Karpas-422 (cell line): ENCODE measurements around the gene SLC25A34. TPM values are rescaled to one million over a fixed set of nuclear protein-coding genes. Genes with fewer than 3 reads are reported as not detected.

Experiments
- DNase-seq: peaks from one replicate; pipeline ENCODE4 v3.0.0-alpha.2; 2015
- H2AFZ ChIP-seq: fragments of 200-600 bp; sonication (generic); 2 replicates; pipeline ENCODE4 v1.6.1; 2014; ENCODE audit warnings: antibody characterized with exemption, low read length, mixed read lengths
- H3K27ac ChIP-seq: fragments of 200-600 bp; sonication (generic); 2 replicates; pipeline ENCODE4 v1.5.1; 2014; ENCODE audit warnings: mild to moderate bottlenecking, low read length, moderate library complexity
- H3K27me3 ChIP-seq: fragments of 200-600 bp; sonication (generic); 2 replicates; pipeline ENCODE4 v1.6.1; 2014; ENCODE audit warnings: low read length, mixed read lengths
- H3K36me3 ChIP-seq: fragments of 200-600 bp; sonication (generic); 2 replicates; pipeline ENCODE4 v1.6.1; 2014; ENCODE audit warnings: low read length, mixed read lengths; ENCODE audit not compliant: insufficient read depth
- H3K4me1 ChIP-seq: fragments of 200-600 bp; sonication (generic); 2 replicates; pipeline ENCODE4 v1.6.1; 2014; ENCODE audit warnings: mild to moderate bottlenecking, low read length, mixed read lengths
- H3K4me2 ChIP-seq: fragments of 200-600 bp; sonication (generic); 2 replicates; pipeline ENCODE4 v1.6.1; 2014; ENCODE audit warnings: low read length, low read depth, mild to moderate bottlenecking; ENCODE audit not compliant: poor library complexity, severe bottlenecking
- H3K4me3 ChIP-seq: fragments of 200-600 bp; sonication (generic); 2 replicates; pipeline ENCODE4 v1.5.1; 2014; ENCODE audit warnings: mild to moderate bottlenecking, antibody characterized with exemption, low read length, mixed read lengths
- H3K79me2 ChIP-seq: fragments of 200-600 bp; sonication (generic); 2 replicates; pipeline ENCODE4 v1.6.1; 2014; ENCODE audit warnings: mild to moderate bottlenecking, low read length, mixed read lengths
- H3K9ac ChIP-seq: fragments of 200-600 bp; sonication (generic); 2 replicates; pipeline ENCODE4 v1.6.0; 2014; ENCODE audit warnings: low read length
- H3K9me2 ChIP-seq: fragments of 200-600 bp; sonication (generic), shearing (Covaris generic); replicated peaks from 2 replicates; pipeline ENCODE4 v1.6.0; 2014; ENCODE audit warnings: mild to moderate bottlenecking, low read length, moderate library complexity; ENCODE audit not compliant: insufficient read depth
- H3K9me3 ChIP-seq: fragments of 300-700, 200-600 bp; sonication (generic); 2 replicates; pipeline ENCODE4 v1.6.1; 2014; ENCODE audit warnings: low read length, mixed read lengths
- H4K20me1 ChIP-seq: fragments of 200-600 bp; sonication (generic); 2 replicates; pipeline ENCODE4 v1.6.1; 2014; ENCODE audit warnings: mild to moderate bottlenecking, antibody characterized with exemption, low read length, low read depth; ENCODE audit not compliant: insufficient read depth
- total RNA-seq: library from RNA; depleted of rRNA; stranded (reverse); fragments of >200 nt; shearing (Covaris generic); gene quantifications from 2 replicates; pipeline ENCODE4 v1.2.3, GENCODE V29; 2014; ENCODE audit warnings: low replicate concordance; rRNA removed

SLC25A34 gene
- total RNA-seq, 1 experiment from 2014 or later, result 0.52 TPM

DNA sequence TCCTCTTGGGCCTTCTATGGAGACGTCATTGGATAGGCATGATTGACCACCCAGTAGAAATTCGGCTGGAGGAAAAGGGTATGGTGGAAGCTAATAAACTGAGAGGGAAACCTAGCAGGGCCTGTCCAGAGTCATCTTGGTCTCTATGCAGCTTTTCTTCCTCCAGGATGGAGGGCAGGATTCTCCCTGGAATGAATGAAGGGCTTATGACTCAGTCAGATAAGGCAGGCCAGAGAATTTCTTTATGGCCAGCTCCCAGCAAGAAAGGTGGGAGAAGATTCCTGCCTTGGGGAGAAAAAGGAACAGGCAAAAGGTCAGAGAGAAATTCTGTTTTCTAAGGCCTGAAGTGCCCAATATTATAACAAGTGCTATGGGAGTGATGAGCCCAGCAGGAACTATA is 39.6 kb downstream of the SLC25A34 start:
- H2AFZ ChIP-seq, result no peak overlapping the region
- H3K27ac ChIP-seq, result no peak overlapping the region
- H3K9me2 ChIP-seq, result no peaks in the 10 kb centered on the region
- no peak overlapping the region for H3K4me3 ChIP-seq
- no peaks in the 10 kb centered on the region for H3K79me2 ChIP-seq
- H3K4me2 ChIP-seq, result no peak overlapping the region
- no peaks in the 10 kb centered on the region for H3K9me3 ChIP-seq
- no peaks in the 10 kb centered on the region for H3K36me3 ChIP-seq
- H3K27me3 ChIP-seq, result no peaks in the 10 kb centered on the region
- H4K20me1 ChIP-seq, result no peaks in the 10 kb centered on the region
- DNase-seq, result peak; percentile 23
- no peaks in the 10 kb centered on the region for H3K4me1 ChIP-seq
- H3K9ac ChIP-seq, result no peak overlapping the region

DNA sequence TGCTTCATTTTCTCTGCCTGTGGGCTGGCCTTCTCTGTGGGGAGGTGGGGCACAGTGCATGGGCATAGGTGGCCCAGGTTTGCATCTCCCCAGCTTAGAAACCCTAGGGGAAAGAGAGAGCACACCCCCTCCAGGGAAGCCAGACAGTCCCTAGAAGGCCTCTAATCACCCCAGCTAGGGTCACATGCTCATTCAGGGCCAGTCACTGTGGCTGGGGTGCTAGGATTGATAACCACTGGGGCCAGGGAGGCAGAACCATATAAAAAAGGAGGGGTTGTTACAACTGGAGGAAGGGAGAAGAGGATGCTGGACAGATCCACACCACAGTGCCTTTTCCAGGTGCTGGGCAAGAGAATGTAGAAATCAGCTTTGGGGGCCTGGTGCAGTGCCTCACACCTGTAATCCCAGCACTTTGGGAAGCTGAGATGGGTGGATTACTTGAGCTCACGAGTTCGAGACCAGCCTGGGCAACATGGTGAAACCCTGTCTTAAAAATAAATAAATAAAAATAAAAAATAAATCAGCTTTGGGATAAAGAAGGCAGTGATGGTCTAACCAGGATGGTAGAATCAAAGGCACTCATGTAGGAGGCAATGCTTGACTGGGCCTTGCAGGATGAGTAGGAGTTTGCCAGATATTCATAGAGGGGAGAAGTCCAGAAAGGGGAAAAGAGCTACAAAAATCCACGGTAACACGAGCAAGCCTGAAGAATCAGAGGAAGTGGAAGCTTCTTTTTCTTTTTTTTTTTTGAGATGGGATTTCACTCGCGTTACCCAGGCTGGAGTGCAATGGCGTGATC is 42.0 kb downstream of the SLC25A34 start:
- H3K36me3 ChIP-seq, result no peaks in the 10 kb centered on the region
- no peaks in the 10 kb centered on the region for H3K9me2 ChIP-seq
- DNase-seq, result peak; percentile 37
- H4K20me1 ChIP-seq, result no peaks in the 10 kb centered on the region
- no peaks in the 10 kb centered on the region for H3K4me1 ChIP-seq
- H3K79me2 ChIP-seq, result no peaks in the 10 kb centered on the region
- no peak overlapping the region for H3K9ac ChIP-seq
- no peak overlapping the region for H2AFZ ChIP-seq
- H3K27me3 ChIP-seq, result no peaks in the 10 kb centered on the region
- H3K4me2 ChIP-seq, result no peak overlapping the region
- H3K9me3 ChIP-seq, result no peaks in the 10 kb centered on the region
- no peak overlapping the region for H3K27ac ChIP-seq
- no peak overlapping the region for H3K4me3 ChIP-seq

DNA sequence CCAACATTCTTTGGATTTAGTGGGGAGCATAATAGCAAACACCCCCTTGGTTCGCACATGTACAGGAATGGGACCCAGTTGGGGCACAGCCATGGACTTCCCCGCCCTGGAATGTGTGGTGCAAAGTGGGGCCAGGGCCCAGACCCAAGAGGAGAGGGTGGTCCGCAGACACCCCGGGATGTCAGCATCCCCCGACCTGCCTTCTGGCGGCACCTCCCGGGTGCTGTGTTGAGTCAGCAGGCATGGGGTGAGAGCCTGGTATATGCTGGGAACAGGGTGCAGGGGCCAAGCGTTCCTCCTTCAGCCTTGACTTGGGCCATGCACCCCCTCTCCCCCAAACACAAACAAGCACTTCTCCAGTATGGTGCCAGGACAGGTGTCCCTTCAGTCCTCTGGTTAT is 49.6 kb downstream of the SLC25A34 start:
- H3K36me3 ChIP-seq, result no peaks in the 10 kb centered on the region
- no peak overlapping the region for H2AFZ ChIP-seq
- peaks cover 5% of the 10 kb centered on the region; the same call in 1 of the 2 replicates for H3K4me1 ChIP-seq
- no peaks in the 10 kb centered on the region for H3K79me2 ChIP-seq
- H3K9me3 ChIP-seq, result no peaks in the 10 kb centered on the region
- H3K27ac ChIP-seq, result no peak overlapping the region
- no peak overlapping the region for H3K4me2 ChIP-seq
- H3K9ac ChIP-seq, result no peak overlapping the region
- no peaks in the 10 kb centered on the region for H4K20me1 ChIP-seq
- H3K4me3 ChIP-seq, result no peak overlapping the region
- DNase-seq, result peak; percentile 21
- no peaks in the 10 kb centered on the region for H3K27me3 ChIP-seq
- H3K9me2 ChIP-seq, result no peaks in the 10 kb centered on the region

DNA sequence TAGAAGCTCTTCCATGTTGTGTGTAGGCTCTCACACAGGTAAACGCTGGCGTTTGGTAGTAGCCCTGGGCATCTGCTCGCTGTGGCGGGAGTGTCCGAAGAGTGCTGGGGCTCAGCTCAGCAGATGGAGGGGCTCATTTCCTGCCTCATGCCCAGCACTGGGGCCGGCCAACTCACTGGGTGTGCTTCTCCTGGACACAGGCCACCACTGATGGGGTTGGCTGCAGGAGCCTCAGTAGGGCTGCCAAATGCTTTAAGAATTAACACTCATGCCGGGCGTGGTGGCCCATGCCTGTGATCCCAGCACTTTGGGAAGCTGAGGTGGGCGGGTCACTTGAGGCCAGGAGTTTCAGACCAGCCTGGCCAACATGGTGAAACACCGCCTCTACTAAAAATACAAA is 50.5 kb downstream of the SLC25A34 start:
- H3K27me3 ChIP-seq, result no peaks in the 10 kb centered on the region
- no peaks in the 10 kb centered on the region for H3K9me3 ChIP-seq
- DNase-seq, result no peak
- H3K36me3 ChIP-seq, result no peaks in the 10 kb centered on the region
- H3K9me2 ChIP-seq, result no peaks in the 10 kb centered on the region
- H4K20me1 ChIP-seq, result no peaks in the 10 kb centered on the region
- H3K4me3 ChIP-seq, result no peak overlapping the region
- no peak overlapping the region for H3K27ac ChIP-seq
- no peaks in the 10 kb centered on the region for H3K79me2 ChIP-seq
- no peak overlapping the region for H3K9ac ChIP-seq
- H3K4me2 ChIP-seq, result no peak overlapping the region
- H2AFZ ChIP-seq, result no peak overlapping the region
- peaks cover 5% of the 10 kb centered on the region; the same call in 1 of the 2 replicates for H3K4me1 ChIP-seq

DNA sequence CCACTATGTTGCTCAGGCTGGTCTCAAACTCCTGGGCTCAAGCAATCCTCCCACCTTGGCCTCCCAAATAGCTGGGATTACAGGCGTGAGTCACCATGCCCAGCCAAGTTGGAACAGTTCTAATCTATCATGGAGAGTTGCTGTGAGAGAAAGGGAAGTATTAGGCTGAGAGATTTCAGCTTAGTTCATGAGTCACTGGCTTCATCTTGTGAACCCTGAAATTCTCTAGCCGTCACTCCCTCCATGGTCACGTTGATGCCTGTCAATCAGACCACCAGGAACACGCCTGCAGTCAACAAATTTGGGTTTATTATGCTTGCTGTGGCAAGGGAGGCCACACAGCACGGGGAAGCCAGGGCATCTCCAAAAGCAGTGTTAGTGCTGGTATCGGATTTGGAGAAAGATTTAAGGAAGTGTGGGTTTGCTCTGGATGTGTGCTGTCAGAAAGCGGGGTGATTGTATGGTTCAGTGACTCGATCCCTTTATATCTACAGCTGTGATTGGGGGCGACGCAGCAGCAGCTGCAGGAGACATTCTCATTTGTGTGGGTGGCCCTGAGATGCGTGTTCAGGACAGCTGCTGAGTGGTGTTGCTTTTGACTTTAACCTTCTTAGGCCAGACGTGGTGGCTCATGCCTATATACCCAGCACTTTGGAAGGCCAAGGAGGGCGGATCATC is 52.7 kb downstream of the SLC25A34 start:
- H3K9me2 ChIP-seq, result no peaks in the 10 kb centered on the region
- no peak overlapping the region for H3K27ac ChIP-seq
- H3K4me2 ChIP-seq, result no peak overlapping the region
- H3K36me3 ChIP-seq, result no peaks in the 10 kb centered on the region
- H3K4me1 ChIP-seq, result peaks cover 5% of the 10 kb centered on the region; the same call in 1 of the 2 replicates
- no peak overlapping the region for H3K9ac ChIP-seq
- H3K27me3 ChIP-seq, result no peaks in the 10 kb centered on the region
- no peaks in the 10 kb centered on the region for H3K9me3 ChIP-seq
- H3K79me2 ChIP-seq, result no peaks in the 10 kb centered on the region
- H2AFZ ChIP-seq, result no peak overlapping the region
- no peaks in the 10 kb centered on the region for H4K20me1 ChIP-seq
- H3K4me3 ChIP-seq, result no peak overlapping the region
- peak; percentile 46 for DNase-seq

Other genes with a start within 250 kb of the SLC25A34 start
- 26.1 and 31.8 TPM in 2 replicates for gene CASP9, start 212.0 kb upstream of the SLC25A34 start, total RNA-seq
- gene DNAJC16, start 209.4 kb upstream of the SLC25A34 start, total RNA-seq, result 15.5 and 31.0 TPM in 2 replicates
- gene AGMAT, start 151.2 kb upstream of the SLC25A34 start, total RNA-seq, result 3.3 and 8.6 TPM in 2 replicates
- 29.3 and 40.0 TPM in 2 replicates for gene DDI2, start 118.8 kb upstream of the SLC25A34 start, total RNA-seq
- 41.8 and 60.5 TPM in 2 replicates for gene PLEKHM2, start 51.9 kb upstream of the SLC25A34 start, total RNA-seq
- gene TMEM82, start 6.2 kb downstream of the SLC25A34 start, total RNA-seq, result not detected in 2 replicates
- gene FBLIM1, start 22.5 kb downstream of the SLC25A34 start, total RNA-seq, result not detected in 2 replicates
- 5.4 and 6.4 TPM in 2 replicates for gene UQCRHL, start 71.4 kb downstream of the SLC25A34 start, total RNA-seq
- gene SPEN, start 111.4 kb downstream of the SLC25A34 start, total RNA-seq, result 17.9 and 26.8 TPM in 2 replicates
- 25.9 and 26.8 TPM in 2 replicates for gene ZBTB17, start 239.8 kb downstream of the SLC25A34 start, total RNA-seq